ENCODE data around the gene SLIT3.

Gene SLIT3

DNA sequence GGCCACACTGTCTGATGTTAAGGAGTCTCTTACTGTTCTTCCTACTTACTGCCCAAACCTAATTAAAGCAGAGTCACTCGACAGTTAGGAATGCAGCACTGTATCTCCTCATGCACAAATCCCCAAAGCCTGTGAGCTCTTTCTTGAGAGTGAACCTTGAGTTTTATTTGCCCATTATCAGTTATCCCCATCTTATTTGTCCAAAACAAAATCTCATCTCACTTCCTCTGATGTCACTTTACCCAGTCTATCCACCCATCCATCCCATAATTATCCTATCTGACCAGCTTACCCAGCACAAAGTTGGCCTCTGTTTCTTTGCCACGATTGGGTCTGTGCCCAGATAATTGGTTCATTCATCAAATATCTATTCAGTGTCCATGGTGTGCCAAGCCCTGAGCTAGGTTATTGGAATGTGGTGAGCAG lies 250.8 kb downstream of the SLIT3 start:
- peak overlapping the region; percentile 54; the same call in 1 of the 2 replicates for H3K27ac ChIP-seq
- TF ChIP-seq, protein P1, sequence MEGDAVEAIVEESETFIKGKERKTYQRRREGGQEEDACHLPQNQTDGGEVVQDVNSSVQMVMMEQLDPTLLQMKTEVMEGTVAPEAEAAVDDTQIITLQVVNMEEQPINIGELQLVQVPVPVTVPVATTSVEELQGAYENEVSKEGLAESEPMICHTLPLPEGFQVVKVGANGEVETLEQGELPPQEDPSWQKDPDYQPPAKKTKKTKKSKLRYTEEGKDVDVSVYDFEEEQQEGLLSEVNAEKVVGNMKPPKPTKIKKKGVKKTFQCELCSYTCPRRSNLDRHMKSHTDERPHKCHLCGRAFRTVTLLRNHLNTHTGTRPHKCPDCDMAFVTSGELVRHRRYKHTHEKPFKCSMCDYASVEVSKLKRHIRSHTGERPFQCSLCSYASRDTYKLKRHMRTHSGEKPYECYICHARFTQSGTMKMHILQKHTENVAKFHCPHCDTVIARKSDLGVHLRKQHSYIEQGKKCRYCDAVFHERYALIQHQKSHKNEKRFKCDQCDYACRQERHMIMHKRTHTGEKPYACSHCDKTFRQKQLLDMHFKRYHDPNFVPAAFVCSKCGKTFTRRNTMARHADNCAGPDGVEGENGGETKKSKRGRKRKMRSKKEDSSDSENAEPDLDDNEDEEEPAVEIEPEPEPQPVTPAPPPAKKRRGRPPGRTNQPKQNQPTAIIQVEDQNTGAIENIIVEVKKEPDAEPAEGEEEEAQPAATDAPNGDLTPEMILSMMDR (conservative IDR thresholded peaks at IDR 0.05) = no peak

DNA sequence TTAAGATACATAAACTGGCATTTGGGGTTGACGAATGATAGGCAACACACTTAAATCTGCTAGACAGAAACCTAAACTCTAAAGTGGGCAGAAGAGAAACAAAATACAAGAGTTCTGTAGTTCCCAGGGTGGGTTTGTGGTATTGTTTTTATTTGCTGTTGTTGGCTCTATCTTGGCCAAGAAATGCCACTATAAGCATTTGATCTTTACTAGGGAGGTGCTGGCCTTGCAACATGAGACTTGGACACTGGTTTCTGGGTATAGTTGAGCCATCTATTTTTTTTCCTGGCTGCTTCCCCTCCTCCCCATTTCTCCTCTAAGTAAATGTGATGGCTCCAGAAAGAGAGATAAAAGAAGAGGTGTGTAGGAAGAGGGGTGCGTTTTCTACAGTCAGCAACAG lies 251.2 kb downstream of the SLIT3 start:
- TF ChIP-seq, protein P1 (conservative IDR thresholded peaks at IDR 0.05) = no peak
- peak overlapping the region; percentile 54; the same call in 1 of the 2 replicates for H3K27ac ChIP-seq

DNA sequence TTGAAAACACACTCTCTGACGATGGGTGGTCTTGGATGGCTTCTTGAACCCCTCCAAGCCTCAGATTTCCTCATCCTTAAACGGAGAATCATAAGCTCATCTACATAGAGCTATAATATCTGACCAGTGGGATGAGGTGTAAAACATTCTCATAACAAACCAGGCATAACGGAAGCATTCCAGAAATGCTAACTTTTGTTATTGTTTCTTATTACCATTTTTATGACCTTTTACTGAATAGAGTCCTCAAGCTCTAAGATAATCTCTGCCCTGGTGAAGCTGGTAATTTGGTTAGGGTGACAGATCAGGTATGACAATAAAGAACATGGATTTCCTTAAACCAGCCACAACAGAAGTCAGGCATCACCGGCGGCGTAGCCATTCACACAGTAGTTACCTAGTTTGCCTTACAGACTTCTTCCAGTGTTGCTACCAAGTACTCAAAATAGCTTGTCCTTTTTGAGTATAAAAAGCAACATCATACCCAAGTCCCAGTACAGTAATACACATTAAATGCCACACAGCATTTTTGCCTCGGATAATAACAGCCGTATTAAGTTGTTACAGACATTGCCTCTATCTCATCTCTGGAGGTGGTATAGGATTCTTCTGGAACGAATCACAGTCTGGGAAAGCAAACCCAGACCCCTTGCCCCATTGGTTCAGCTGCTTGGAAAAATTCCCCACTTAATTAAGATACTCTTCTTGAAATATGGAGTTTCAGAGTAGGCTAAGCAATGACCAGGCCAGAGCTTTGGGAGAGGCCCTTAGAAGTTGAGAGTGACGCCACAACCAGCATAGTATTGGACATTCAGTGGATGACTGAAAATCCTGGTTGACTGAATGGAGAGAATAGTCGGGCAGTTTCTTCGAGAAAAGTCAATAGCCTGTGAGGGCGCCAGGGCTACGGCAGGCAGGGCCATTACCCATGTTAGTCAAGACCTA lies 252.5 kb downstream of the SLIT3 start:
- H3K27ac ChIP-seq = no peak overlapping the region
- TF ChIP-seq, protein P1 (conservative IDR thresholded peaks at IDR 0.05) = no peak

DNA sequence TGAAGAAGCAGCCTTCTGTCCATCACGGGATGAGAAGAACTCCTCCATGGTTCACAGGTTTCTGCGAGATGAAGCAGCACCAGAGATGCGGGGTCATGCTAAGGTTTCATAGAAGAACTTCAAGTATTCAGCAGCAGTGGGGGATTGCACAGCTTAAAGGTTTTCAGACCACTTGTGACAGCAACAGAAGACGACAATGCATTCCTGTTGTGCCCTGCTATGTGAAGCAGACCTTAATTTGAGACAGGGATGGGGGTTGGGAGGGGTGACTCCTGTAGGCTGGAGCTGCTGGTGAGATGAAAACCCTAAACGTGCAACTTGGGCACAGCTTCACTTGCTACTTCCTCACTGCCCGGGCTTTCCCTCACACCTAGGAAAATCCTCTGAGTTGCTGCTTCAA lies 256.0 kb downstream of the SLIT3 start:
- TF ChIP-seq, protein P1 (conservative IDR thresholded peaks at IDR 0.05) = no peak
- H3K27ac ChIP-seq = no peak overlapping the region

DNA sequence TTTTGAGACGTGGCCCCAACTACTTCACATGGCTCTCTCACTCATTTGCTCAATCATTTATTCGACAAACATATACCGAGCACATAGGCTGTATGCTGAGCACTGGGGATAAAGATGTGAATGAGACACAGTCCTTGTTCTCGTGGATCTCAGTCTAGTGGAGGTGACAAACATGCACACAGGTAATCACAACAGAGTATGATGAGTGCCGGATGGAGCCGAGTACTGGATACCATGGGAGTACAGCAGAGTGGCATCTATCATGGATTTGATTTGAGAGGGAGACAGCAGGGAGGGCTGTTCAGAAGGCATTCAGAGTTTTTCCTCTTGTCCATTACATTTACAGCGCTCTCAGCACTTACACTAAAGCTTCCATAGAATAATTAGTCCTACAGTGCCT lies 259.8 kb downstream of the SLIT3 start:
- TF ChIP-seq, protein P1 (conservative IDR thresholded peaks at IDR 0.05) = no peak
- no peak overlapping the region for H3K27ac ChIP-seq

DNA sequence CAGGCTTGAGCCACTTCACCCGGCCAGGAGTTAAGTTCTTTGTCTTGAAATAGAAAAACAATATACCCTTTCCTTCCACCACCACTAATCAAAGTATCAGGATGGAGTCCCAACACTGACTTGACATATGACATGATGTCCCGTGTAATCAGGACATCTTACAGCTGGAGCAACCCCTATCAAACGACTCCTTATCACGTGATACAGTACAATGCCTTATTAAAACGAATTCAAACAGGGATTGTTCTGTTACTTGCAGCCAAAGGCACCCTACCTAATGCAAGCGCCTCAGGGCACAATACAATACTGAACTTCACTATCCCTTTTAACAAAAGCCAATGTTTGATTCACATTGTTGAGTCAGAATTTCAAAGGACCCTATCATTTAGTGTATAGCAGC lies 261.3 kb downstream of the SLIT3 start:
- H3K27ac ChIP-seq = no peak overlapping the region
- TF ChIP-seq, protein P1 (conservative IDR thresholded peaks at IDR 0.05) = no peak

DNA sequence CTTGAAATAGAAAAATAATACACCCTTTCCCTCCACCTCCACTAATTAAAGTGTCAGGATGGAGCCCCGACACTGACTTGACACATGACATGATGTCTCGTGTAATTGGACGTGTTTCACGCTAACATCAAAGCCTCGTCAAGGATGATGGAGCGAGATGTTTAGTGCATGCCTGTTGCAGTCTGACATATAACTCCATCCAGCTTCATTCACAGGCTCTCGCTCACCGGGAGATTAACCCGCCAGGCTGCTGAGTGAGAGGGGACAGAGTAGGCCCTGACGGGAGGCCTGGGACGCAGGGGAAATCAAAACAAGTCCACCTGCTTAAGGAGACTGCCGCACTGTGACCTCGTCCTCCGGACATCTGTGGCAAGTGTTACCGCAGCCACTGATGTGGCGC lies 263.5 kb downstream of the SLIT3 start:
- no peak overlapping the region for H3K27ac ChIP-seq
- TF ChIP-seq, protein P1 (conservative IDR thresholded peaks at IDR 0.05) = no peak

Measured in VCaP (cell line).